Measurements from ENCODE around the gene GLP1R.
"Not testable (repeated sequence)": the region's sequence is repeated elsewhere in the genome, so short reads cannot be mapped to it uniquely, and the experiment has no call there.

The GLP1R gene

GRCh38 chr6:39088331-39088730 lies 39.8 kb downstream of the GLP1R start:
- no peak for FAIRE-seq

DNA sequence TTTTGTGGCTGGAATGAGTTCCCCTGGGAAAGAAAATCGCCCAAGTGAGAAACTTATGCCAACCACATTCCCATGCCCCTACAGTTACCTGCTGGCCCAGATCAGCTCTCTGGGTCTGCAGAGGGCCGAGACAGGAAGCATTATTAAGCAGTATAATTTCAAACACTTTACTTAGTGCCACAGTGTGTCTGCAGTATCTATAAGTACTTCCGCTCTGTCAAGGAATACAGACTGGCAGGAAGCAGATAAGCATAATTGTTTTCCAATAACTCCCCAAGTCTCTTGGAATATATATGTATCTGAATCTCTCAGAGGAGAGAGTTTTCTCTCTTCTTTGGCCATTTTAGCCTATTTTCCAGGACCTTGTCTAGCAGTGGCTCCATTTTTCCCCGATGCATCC lies 41.5 kb downstream of the GLP1R start:
- FAIRE-seq: no peak

DNA sequence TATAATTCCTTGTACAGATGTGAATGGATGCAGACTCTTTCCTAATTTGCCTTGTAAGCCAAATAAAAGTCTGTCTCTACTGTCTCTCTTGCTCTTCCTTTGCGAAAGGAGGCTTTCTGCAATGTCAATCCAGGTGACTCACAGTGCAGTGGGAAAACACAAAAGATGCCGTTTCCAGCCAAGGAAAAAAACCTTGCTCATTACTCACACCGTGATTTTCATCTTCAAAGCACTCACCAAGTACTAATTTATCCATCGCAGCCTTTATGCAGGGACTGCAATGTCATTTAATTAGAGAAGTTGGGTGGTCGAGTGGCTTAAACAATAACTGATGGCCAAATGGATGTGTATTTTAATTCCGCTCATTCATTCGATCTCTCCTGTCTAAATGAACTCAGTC lies 42.6 kb downstream of the GLP1R start:
- FAIRE-seq: no peak

DNA sequence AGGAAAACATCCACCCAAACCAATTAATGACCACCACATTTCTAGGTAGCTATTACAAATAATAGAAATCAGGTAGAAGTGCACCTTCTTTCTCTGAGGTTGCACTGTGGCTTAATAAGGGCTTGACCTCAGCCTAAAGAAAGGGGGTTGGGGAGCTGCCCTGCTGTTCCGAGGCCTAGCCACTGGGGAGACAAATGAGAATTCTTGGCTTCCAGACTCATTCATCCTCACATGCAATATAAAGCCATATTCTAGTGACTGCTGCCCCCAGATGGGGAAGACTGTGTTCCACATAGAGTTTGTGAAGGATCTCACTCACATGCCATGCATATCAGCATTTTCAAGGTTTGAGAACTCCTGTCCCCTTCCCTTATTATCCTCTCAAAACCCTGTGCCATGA lies 43.5 kb downstream of the GLP1R start:
- FAIRE-seq: no peak

DNA sequence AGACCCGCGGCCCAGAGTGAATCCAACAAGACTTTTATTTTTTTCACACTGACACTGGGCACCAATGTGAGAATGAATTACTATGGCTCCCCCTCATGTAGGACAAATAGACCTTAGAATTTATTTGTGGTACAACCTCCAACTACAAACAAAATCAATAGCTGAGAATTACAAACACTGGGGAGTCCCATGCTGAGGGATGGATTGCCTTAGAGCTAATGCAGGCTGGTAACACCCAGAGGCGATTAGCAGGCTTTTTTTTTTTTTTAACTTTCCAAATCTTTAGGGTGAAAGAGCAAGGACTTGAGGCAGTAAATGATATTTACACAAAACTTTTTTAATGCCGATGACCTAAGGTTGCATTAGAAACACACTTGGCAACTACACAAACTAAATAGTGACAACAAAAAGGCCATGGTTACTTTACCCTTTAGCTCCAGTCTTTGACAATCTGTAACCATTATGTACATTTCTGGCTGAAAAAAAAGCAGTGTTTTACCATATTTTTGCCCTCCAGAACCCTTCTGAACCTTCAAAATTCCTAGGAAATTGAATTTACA lies 44.6 kb downstream of the GLP1R start:
- no peak for FAIRE-seq

GRCh38 chr6:39095578-39095977 lies 47.0 kb downstream of the GLP1R start:
- no peak for FAIRE-seq

DNA sequence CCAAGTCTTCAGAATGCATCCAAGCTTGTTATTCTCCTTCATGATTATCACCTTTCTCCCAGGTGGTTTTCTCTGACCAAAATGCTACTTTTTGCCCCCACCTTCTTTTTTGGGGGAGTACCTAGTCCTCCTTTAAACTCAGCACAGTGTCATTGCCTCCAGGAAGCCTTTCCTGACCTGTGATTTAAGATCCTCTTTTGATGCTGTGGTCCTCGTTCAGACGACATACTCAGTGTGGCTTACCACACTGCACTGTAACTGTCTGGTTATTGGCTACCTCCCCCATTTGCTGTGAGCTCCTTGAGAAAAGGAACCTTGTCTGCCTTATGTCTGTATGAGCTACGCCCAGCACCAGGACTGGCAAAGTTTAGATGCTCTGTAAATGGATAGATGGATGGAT lies 51.8 kb downstream of the GLP1R start:
- FAIRE-seq: no peak

- FAIRE-seq: no peak
These were observed 53.7 kb downstream of the GLP1R start for GRCh38 chr6:39102071-39102820.

DNA sequence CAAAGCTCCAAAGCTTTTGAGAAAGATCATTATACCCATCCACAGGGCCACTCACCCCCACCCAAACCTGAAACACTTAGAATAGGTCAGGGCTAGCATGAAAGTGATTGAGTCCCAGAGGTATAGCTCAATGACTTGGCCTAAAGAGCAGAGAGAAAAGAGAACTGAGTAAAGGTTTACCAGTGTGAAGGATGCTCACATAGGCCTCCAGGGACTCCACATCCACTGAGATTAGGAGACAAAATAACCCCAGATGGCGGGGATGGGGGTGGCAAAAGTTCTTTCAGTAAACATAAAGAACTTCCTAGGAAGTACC lies 54.2 kb downstream of the GLP1R start:
- FAIRE-seq: no peak

- FAIRE-seq: no peak
These were observed 55.9 kb downstream of the GLP1R start for GRCh38 chr6:39104528-39104927.

GRCh38 chr6:39107034-39107433 lies 58.5 kb downstream of the GLP1R start:
- FAIRE-seq: no peak

GRCh38 chr6:39107641-39108040 lies 59.1 kb downstream of the GLP1R start:
- FAIRE-seq: no peak

- no peak for FAIRE-seq
These were observed 59.7 kb downstream of the GLP1R start for GRCh38 chr6:39108041-39108839.

DNA sequence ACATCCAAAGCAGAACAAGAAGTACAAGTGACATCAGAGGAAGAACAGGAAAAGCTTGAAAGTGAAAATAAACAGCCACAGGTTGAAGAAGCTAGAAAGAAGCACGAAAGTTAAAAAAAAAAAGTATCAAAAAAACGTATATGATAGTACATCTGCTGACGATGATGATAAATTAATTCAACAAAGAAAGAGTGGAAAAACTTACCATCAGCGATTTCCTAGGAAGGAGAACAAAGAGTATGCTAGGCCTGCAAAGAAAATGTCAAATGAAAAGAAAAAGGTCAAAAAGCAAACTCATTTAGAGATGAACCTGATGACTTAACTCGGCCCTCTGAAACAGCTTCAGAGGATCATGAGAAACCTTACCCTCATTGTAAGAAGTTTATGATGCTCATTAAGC lies 62.7 kb downstream of the GLP1R start:
- FAIRE-seq: no peak

DNA sequence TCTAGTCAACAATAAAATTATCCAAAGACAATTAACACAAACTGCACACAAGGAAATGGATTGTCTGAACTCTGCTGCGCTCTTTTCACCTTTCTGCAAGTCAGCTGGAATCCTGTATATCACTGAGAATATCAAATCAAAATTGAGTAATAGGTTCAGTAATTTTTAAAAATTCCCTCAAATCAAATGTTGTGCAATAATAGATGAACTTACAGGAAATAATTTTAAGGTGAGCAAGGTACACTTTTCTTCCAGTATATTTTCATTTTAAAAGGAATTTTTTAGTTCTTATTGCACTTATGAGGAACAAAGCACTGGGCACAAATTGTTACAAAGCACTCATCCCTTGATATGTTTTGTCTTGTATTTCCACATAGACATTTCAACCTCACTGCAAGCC lies 65.2 kb downstream of the GLP1R start:
- no peak for FAIRE-seq

DNA sequence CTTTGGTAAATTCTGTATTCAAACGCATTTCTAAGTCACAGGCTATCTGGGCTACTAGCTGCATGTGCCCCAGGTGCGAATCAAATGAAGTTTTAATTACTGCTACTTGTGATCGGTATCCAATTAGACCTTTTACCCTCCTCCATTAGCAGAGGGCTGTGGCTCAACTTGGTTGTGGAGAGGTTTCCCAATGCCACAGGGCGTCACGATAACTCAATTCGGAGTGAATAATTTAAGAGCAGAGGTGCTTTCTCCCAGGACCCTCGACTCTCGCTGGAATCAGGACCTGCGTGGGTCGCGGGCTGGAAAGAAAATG lies 65.8 kb downstream of the GLP1R start:
- FAIRE-seq: no peak

DNA sequence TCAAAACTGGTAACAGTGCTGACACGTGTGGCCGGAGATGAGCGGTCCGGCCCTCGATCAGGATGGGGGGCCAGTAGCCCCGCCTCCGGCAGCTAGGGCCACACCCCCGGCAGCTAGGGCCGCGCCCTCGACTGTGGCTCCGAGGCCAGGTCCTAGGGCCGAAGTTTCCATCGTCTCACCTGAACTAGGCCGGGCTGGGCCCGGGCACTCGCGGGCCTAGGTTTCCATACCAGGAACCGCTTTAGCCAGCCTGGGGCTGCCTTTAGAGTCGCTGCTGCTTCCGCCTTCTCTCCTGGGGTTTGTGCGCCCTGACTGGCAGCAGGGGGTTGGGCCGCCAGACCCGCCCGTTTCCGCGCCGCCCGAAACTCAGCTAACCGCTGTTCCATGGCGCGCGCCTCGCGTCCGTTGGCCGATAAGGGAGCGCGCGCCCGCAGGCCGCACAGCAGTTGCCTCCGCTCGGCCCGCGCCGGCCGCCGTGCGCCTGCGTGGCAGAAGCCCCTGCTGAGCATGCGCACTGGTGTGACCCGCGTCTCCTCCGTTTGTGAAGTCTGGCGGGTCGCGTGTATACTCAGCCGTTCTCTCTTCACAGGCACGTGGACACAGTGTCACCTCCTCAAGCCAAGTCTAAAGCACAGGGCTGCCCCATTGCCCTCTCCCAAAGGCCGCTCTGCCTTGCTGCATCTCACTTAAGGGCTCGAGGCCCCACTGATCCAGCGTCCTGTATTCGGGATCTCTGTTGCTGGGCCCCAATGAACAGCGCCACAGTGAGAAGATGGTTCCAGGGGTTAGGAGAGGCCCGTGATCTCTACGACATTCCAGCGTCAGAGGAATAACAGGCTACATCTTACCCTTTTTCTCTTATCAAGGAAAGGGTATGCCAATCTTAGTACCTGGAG lies 66.4 kb downstream of the GLP1R start, which contains the start of gene SAYSD1:
SAYSD1 (minus strand) TSS at position 483 of the 896 bp plus-strand sequence; CDS start at position 386, 97 bp downstream.
- FAIRE-seq: no peak

DNA sequence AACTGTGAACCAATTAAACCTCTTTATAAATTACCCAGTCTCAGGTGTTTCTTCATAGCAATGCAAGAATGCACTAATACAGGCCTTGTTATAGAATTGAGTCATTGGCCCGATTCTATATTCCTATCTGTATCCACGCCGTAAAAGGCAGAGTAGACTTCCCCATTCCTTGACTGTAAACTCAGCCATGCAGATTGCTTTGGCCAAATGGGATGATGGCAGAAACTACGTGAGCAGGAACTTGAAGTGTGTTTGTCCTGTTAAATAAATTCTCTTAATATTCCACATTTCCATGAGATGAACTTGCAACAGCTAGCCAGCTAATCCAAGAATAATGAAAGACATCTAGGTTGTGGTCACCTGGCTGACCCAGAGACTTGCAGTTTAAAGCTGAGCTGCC lies 70.3 kb downstream of the GLP1R start:
- FAIRE-seq: no peak

DNA sequence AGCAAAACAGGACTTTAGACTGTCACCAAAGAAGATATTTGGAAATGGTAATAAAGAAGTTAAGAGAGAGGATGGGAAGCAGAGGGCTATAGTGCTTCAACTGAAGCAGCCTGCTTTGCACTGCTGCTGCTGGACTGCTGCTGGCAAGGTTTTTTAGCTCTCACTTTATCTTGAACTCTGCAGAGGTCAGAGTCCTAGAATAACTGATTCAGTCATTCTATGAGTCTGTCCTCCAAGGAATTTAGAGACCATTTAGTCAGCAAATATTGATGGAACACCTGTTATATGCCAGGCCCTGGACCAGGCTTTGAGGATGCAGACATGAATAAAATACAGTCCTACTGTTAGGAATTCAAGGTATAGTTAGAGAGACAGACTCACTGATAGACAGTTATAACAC lies 75.5 kb downstream of the GLP1R start:
- no peak for FAIRE-seq

- no peak for FAIRE-seq
These were observed 79.5 kb downstream of the GLP1R start for GRCh38 chr6:39128106-39128505.

GRCh38 chr6:39128832-39129231 lies 80.3 kb downstream of the GLP1R start:
- FAIRE-seq: no peak

- no peak for FAIRE-seq
These were observed 82.1 kb downstream of the GLP1R start for GRCh38 chr6:39130691-39131090.

- FAIRE-seq: not testable (repeated sequence)
These were observed 86.2 kb downstream of the GLP1R start for GRCh38 chr6:39134761-39135160.
